CD4-positive, alpha-beta T cell treated with Interferon gamma for 1 hour (primary cell): ENCODE measurements around the gene GMPR2.

Experiments used
- DNase-seq: peaks from one replicate; pipeline ENCODE4 v3.0.0-alpha.2; 2020

The GMPR2 gene

GRCh38 chr14:24254630-24255392 lies 22.1 kb downstream of the GMPR2 start:
- no peak for DNase-seq

GRCh38 chr14:24255438-24255837 lies 22.7 kb downstream of the GMPR2 start:
- no peak for DNase-seq

GRCh38 chr14:24255931-24256711 lies 23.4 kb downstream of the GMPR2 start:
- DNase-seq: no peak

GRCh38 chr14:24256960-24257359 lies 24.2 kb downstream of the GMPR2 start:
- DNase-seq: no peak

- DNase-seq: no peak
These were observed 25.4 kb downstream of the GMPR2 start for GRCh38 chr14:24258119-24258518.

GRCh38 chr14:24258548-24259265 lies 26.0 kb downstream of the GMPR2 start:
- no peak for DNase-seq

- no peak for DNase-seq
These were observed 26.7 kb downstream of the GMPR2 start for GRCh38 chr14:24259282-24260025.

- DNase-seq: no peak
These were observed 27.5 kb downstream of the GMPR2 start for GRCh38 chr14:24260026-24260779.

- no peak for DNase-seq
These were observed 28.0 kb downstream of the GMPR2 start for GRCh38 chr14:24260780-24261157.

- DNase-seq: no peak
These were observed 28.7 kb downstream of the GMPR2 start for GRCh38 chr14:24261256-24261968.

- no peak for DNase-seq
These were observed 29.2 kb downstream of the GMPR2 start for GRCh38 chr14:24261969-24262327.

- DNase-seq: no peak
These were observed 30.3 kb downstream of the GMPR2 start, which contains the start of gene TGM1 for GRCh38 chr14:24262821-24263733. TSS of gene TGM1 (minus strand) at chr14:24263177. CDS start at chr14:24262352, 825 bp downstream.

- no peak for DNase-seq
These were observed 31.1 kb downstream of the GMPR2 start for GRCh38 chr14:24263848-24264247.

- DNase-seq: no peak
These were observed 31.6 kb downstream of the GMPR2 start for GRCh38 chr14:24264298-24264697.

- DNase-seq: no peak
These were observed 33.9 kb downstream of the GMPR2 start for GRCh38 chr14:24266344-24267244.

GRCh38 chr14:24267516-24267915 lies 34.8 kb downstream of the GMPR2 start:
- no peak for DNase-seq

- DNase-seq: no peak
These were observed 35.5 kb downstream of the GMPR2 start for GRCh38 chr14:24268225-24268624.

- no peak for DNase-seq
These were observed 36.6 kb downstream of the GMPR2 start for GRCh38 chr14:24269368-24269767.

- no peak for DNase-seq
These were observed 37.3 kb downstream of the GMPR2 start for GRCh38 chr14:24269910-24270536.
